ENCODE results near the gene NINJ1. TPM values are rescaled to one million over a fixed set of nuclear protein-coding genes. Genes with fewer than 3 reads are reported as not detected.

NINJ1 gene
- total RNA-seq, 1 experiment from 2014 or later, result 41.3 TPM

DNA sequence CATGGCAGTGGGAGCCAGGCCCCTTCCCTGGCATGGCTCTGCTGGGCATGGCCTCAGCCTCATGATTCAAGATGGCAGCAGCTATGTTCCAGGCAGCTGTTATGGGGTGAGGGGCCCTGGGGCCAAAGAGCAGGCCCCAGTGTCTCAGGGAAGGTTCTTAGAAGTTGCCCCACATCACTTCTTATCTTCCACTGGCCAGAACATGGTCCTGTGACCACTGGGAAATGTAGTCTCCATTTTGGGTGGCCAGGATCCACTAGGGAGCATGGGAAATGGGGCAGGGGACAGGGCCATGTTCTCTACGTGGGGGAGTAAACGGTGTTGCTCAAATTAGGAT is 57.3 kb downstream of the NINJ1 start:
- CTCF ChIA-PET, result no interaction called here
- H3K36me3 Mint-ChIP-seq, result no peaks in the 10 kb centered on the region
- no peaks in the 10 kb centered on the region for H3K27me3 Mint-ChIP-seq (ENCODE audit: low read depth)

DNA sequence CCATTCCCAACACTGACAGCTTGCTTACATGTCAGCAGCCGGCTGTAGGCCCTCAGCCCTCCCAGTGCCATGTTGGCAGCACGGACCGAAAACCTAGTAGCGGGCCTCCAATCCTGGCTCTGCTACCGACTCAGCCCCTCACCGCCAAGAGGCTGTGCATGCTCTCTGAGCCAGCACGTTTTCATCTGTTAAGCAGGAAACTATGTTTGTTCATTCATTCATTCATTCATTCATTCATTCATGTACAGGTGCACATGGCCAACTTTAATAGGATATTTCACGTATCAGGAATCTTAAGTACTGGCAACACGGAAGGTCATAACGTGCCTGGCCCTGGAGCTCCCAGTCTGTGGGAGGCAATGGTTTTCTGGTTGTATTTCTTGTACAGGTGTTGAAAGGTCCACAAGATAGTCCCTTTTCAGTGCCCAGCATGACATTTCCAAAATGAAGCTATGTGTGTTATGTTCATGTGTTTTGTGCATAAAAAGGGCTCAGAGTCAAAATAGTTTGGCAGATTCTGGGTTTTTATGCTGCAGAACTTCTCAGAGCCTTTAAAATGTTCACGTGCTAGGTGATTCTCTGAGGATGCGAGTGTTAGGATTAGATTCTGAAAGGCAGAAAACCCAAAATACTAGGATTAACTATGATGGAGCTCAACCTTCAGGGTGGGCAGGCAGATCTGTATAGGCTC is 57.8 kb downstream of the NINJ1 start:
- 0 out of 2 replicates have a peak, but pooled peaks cover 2% of the 10 kb centered on the region for H3K4me1 Mint-ChIP-seq
- POLR2A ChIA-PET, result interaction anchor here (0.7 kb wide), 1 partner anchor 129 kb away, joined by 3 read pairs; the partner anchor contains the start of gene FGD3
- no peak overlapping the region for H3K4me3 Mint-ChIP-seq
- H3K36me3 Mint-ChIP-seq, result no peaks in the 10 kb centered on the region
- TF ChIP-seq, protein P1, sequence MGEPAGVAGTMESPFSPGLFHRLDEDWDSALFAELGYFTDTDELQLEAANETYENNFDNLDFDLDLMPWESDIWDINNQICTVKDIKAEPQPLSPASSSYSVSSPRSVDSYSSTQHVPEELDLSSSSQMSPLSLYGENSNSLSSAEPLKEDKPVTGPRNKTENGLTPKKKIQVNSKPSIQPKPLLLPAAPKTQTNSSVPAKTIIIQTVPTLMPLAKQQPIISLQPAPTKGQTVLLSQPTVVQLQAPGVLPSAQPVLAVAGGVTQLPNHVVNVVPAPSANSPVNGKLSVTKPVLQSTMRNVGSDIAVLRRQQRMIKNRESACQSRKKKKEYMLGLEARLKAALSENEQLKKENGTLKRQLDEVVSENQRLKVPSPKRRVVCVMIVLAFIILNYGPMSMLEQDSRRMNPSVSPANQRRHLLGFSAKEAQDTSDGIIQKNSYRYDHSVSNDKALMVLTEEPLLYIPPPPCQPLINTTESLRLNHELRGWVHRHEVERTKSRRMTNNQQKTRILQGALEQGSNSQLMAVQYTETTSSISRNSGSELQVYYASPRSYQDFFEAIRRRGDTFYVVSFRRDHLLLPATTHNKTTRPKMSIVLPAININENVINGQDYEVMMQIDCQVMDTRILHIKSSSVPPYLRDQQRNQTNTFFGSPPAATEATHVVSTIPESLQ (CRISPR knock-in tag; IDR thresholded peaks at IDR 0.05), result no peak
- TF ChIP-seq TCF7 (CRISPR knock-in tag; IDR thresholded peaks at IDR 0.05; ENCODE audit: low read depth) (no peak), SOX15 (CRISPR knock-in tag; IDR thresholded peaks at IDR 0.05) (no peak), NFYB (CRISPR knock-in tag; conservative IDR thresholded peaks at IDR 0.05; ENCODE audit: low read depth) (no peak), CREB1 (CRISPR knock-in tag; IDR thresholded peaks at IDR 0.05) (no peak), ZNF396 (CRISPR knock-in tag; IDR thresholded peaks at IDR 0.05; ENCODE audit: borderline replicate concordance) (no peak), ZNF416 (CRISPR knock-in tag; IDR thresholded peaks at IDR 0.05) (no peak), ZNF671 (CRISPR knock-in tag; IDR thresholded peaks at IDR 0.05) (no peak), EMX1 (CRISPR knock-in tag; IDR thresholded peaks at IDR 0.05) (no peak), FOXP1 (CRISPR knock-in tag; IDR thresholded peaks at IDR 0.05; ENCODE audit: borderline replicate concordance) (no peak), ZNF232 (CRISPR knock-in tag; IDR thresholded peaks at IDR 0.05) (no peak)
- TF ChIP-seq, protein P2, sequence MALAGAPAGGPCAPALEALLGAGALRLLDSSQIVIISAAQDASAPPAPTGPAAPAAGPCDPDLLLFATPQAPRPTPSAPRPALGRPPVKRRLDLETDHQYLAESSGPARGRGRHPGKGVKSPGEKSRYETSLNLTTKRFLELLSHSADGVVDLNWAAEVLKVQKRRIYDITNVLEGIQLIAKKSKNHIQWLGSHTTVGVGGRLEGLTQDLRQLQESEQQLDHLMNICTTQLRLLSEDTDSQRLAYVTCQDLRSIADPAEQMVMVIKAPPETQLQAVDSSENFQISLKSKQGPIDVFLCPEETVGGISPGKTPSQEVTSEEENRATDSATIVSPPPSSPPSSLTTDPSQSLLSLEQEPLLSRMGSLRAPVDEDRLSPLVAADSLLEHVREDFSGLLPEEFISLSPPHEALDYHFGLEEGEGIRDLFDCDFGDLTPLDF (CRISPR knock-in tag; IDR thresholded peaks at IDR 0.05), result no peak
- TF ChIP-seq, protein P3, sequence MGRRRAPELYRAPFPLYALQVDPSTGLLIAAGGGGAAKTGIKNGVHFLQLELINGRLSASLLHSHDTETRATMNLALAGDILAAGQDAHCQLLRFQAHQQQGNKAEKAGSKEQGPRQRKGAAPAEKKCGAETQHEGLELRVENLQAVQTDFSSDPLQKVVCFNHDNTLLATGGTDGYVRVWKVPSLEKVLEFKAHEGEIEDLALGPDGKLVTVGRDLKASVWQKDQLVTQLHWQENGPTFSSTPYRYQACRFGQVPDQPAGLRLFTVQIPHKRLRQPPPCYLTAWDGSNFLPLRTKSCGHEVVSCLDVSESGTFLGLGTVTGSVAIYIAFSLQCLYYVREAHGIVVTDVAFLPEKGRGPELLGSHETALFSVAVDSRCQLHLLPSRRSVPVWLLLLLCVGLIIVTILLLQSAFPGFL (CRISPR knock-in tag; IDR thresholded peaks at IDR 0.05; ENCODE audit: borderline replicate concordance), result no peak
- TF ChIP-seq, protein P4, sequence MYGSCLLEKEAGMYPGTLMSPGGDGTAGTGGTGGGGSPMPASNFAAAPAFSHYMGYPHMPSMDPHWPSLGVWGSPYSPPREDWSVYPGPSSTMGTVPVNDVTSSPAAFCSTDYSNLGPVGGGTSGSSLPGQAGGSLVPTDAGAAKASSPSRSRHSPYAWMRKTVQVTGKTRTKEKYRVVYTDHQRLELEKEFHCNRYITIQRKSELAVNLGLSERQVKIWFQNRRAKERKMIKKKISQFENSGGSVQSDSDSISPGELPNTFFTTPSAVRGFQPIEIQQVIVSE (CRISPR knock-in tag; IDR thresholded peaks at IDR 0.05; ENCODE audit: borderline replicate concordance), result no peak
- CTCF ChIA-PET, result interaction anchor here (1.3 kb wide), 1 partner anchor 41 kb away, joined by 3 read pairs; no protein-coding TSS in a partner anchor
- ATAC-seq (no peak), DNase-seq (ENCODE audit: low spot score) (no peak)
- H3K27ac Mint-ChIP-seq, result no peak overlapping the region
- no peaks in the 10 kb centered on the region for H3K27me3 Mint-ChIP-seq (ENCODE audit: low read depth)
- H3K9me3 Mint-ChIP-seq, result no peaks in the 10 kb centered on the region

More for the DNA sequence above, 57.3 kb downstream of the NINJ1 start:
- ATAC-seq (no peak), DNase-seq (ENCODE audit: low spot score) (no peak)
- Mint-ChIP-seq H3K27ac (no peak overlapping the region), H3K9me3 (no peaks in the 10 kb centered on the region), H3K4me3 (no peak overlapping the region), H3K4me1 (0 out of 2 replicates have a peak, but pooled peaks cover 2% of the 10 kb centered on the region)
- POLR2A ChIA-PET, result interaction anchor here (0.7 kb wide), 1 partner anchor 129 kb away, joined by 3 read pairs; the partner anchor contains the start of gene FGD3
- TF ChIP-seq, protein P5, sequence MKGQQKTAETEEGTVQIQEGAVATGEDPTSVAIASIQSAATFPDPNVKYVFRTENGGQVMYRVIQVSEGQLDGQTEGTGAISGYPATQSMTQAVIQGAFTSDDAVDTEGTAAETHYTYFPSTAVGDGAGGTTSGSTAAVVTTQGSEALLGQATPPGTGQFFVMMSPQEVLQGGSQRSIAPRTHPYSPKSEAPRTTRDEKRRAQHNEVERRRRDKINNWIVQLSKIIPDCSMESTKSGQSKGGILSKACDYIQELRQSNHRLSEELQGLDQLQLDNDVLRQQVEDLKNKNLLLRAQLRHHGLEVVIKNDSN (CRISPR knock-in tag; IDR thresholded peaks at IDR 0.05), result no peak
- TF ChIP-seq RORB (CRISPR knock-in tag; IDR thresholded peaks at IDR 0.05), result no peak

DNA sequence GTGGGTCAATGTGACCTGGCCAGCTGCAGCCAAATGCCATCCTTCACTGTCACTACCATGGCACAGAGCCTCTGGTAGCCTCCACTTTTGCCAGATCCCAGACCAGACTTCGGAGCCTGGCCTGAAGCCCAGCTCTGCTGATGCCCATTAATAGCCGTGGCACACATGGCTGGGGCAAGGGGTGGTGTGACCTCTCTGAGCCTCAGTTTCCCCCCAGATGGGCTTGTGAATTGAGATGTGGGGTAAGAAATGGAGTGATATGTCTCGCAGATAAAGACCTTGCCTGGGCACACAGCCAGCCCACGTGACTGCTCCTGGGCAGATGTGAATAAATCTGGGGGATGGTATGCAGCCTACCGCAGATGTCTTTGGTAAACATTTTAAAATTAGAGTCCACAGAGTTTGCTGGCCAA is 61.7 kb downstream of the NINJ1 start:
- DNase-seq (ENCODE audit: low spot score) (no peak), ATAC-seq (no peak)
- Mint-ChIP-seq H3K27ac (no peak overlapping the region), H3K27me3 (ENCODE audit: low read depth) (no peaks in the 10 kb centered on the region), H3K9me3 (no peaks in the 10 kb centered on the region), H3K4me3 (no peak overlapping the region), H3K4me1 (0 out of 2 replicates have a peak, but pooled peaks cover 2% of the 10 kb centered on the region), H3K36me3 (no peaks in the 10 kb centered on the region)
- ChIA-PET POLR2A (no interaction called here), CTCF (no interaction called here)
- no peak for TF ChIP-seq ELF4 (CRISPR knock-in tag; IDR thresholded peaks at IDR 0.05; ENCODE audit: low read depth)
- no peak for TF ChIP-seq MYBL2 (CRISPR knock-in tag; IDR thresholded peaks at IDR 0.05)
- no peak for TF ChIP-seq NR1H2 (CRISPR knock-in tag; IDR thresholded peaks at IDR 0.05)
- TF ChIP-seq ZNF263 (CRISPR knock-in tag; IDR thresholded peaks at IDR 0.05; ENCODE audit: low read depth), result no peak
- TF ChIP-seq, protein P6, sequence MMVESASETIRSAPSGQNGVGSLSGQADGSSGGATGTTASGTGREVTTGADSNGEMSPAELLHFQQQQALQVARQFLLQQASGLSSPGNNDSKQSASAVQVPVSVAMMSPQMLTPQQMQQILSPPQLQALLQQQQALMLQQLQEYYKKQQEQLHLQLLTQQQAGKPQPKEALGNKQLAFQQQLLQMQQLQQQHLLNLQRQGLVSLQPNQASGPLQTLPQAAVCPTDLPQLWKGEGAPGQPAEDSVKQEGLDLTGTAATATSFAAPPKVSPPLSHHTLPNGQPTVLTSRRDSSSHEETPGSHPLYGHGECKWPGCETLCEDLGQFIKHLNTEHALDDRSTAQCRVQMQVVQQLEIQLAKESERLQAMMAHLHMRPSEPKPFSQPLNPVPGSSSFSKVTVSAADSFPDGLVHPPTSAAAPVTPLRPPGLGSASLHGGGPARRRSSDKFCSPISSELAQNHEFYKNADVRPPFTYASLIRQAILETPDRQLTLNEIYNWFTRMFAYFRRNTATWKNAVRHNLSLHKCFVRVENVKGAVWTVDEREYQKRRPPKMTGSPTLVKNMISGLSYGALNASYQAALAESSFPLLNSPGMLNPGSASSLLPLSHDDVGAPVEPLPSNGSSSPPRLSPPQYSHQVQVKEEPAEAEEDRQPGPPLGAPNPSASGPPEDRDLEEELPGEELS (CRISPR knock-in tag; IDR thresholded peaks at IDR 0.05), result no peak
- TF ChIP-seq PRRX2 (CRISPR knock-in tag; IDR thresholded peaks at IDR 0.05), result no peak
- TF ChIP-seq OVOL2 (CRISPR knock-in tag; IDR thresholded peaks at IDR 0.05; ENCODE audit: borderline replicate concordance), result no peak
- TF ChIP-seq, protein P7, sequence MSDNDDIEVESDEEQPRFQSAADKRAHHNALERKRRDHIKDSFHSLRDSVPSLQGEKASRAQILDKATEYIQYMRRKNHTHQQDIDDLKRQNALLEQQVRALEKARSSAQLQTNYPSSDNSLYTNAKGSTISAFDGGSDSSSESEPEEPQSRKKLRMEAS (CRISPR knock-in tag; IDR thresholded peaks at IDR 0.05), result no peak
- no peak for TF ChIP-seq ZNF671 (CRISPR knock-in tag; IDR thresholded peaks at IDR 0.05)
